ENCODE results near the gene FUT1. TPM values are rescaled to one million over a fixed set of nuclear protein-coding genes. Genes with fewer than 3 reads are reported as not detected.

FUT1 gene
- total RNA-seq, 1 experiment from 2014 or later: 30.5 TPM

GRCh38 chr19:48777139-48777538, 24.7 kb upstream of the FUT1 start:
- Mint-ChIP-seq H3K9me3 (ENCODE audit: unreplicated experiment) (no peaks in the 10 kb centered on the region), H3K27me3 (ENCODE audit: insufficient read depth, unreplicated experiment) (no peaks in the 10 kb centered on the region), H3K4me1 (ENCODE audit: low read depth, unreplicated experiment) (peaks cover 18% of the 10 kb centered on the region), H3K27ac (ENCODE audit: unreplicated experiment) (no peak overlapping the region), H3K36me3 (ENCODE audit: insufficient read depth, unreplicated experiment) (no peaks in the 10 kb centered on the region), H3K4me3 (ENCODE audit: unreplicated experiment) (no peak overlapping the region)
- TF ChIP-seq CTCF (IDR thresholded peaks at IDR 0.05; ENCODE audit: insufficient read depth in 1 of 2, low read depth in 1 of 2, low read length in 1 of 2, severe bottlenecking in 1 of 2, unreplicated experiment in 1 of 2): no peak
- no peak for DNase-seq
- Histone ChIP-seq H3K4me1 (peaks cover 20% of the 10 kb centered on the region), H3K4me3 (ENCODE audit: low read depth, low read length) (no peak overlapping the region), H3K9me3 (no peaks in the 10 kb centered on the region), H3K36me3 (ENCODE audit: control insufficient read depth, insufficient read depth, low read length) (no peaks in the 10 kb centered on the region), H3K27me3 (replicated peaks; ENCODE audit: control insufficient read depth, insufficient read depth, low read length) (no peaks in the 10 kb centered on the region)
- ChIA-PET POLR2A (no interaction called here), CTCF (no interaction called here)
- intact Hi-C loops (cut with micrococcal nuclease; ENCODE audit: unreplicated experiment): no loop called here
- BruUV-seq (replicated peaks): no TSS peak

- H3K9me3 Mint-ChIP-seq (ENCODE audit: unreplicated experiment): no peaks in the 10 kb centered on the region
- intact Hi-C loops (cut with micrococcal nuclease; ENCODE audit: unreplicated experiment): no loop called here
Observed at GRCh38 chr19:48772503-48772953, 20.1 kb upstream of the FUT1 start.

GRCh38 chr19:48770734-48771472, 18.5 kb upstream of the FUT1 start:
- H3K4me3 Mint-ChIP-seq (ENCODE audit: unreplicated experiment): no peak overlapping the region
- BruUV-seq (replicated peaks): no TSS peak

More at GRCh38 chr19:48772503-48772953, 20.1 kb upstream of the FUT1 start:
- H3K4me1 ChIP-seq: peaks cover 4% of the 10 kb centered on the region; the same call in 1 of the 2 replicates
- H3K9me3 ChIP-seq: no peaks in the 10 kb centered on the region
- no peak for DNase-seq
- CTCF ChIA-PET: interaction anchor here (0.6 kb wide), 1 partner anchor 22 kb away, joined by 3 read pairs; no protein-coding TSS in a partner anchor
- no peak overlapping the region for H3K4me3 ChIP-seq (ENCODE audit: low read depth, low read length)
- Mint-ChIP-seq H3K27me3 (ENCODE audit: insufficient read depth, unreplicated experiment) (no peaks in the 10 kb centered on the region), H3K36me3 (ENCODE audit: insufficient read depth, unreplicated experiment) (no peaks in the 10 kb centered on the region), H3K27ac (ENCODE audit: unreplicated experiment) (no peak overlapping the region), H3K4me3 (ENCODE audit: unreplicated experiment) (no peak overlapping the region), H3K4me1 (ENCODE audit: low read depth, unreplicated experiment) (no peaks in the 10 kb centered on the region)
- no peak for TF ChIP-seq CTCF (IDR thresholded peaks at IDR 0.05; ENCODE audit: insufficient read depth in 1 of 2, low read depth in 1 of 2, low read length in 1 of 2, severe bottlenecking in 1 of 2, unreplicated experiment in 1 of 2)
- no TSS peak for BruUV-seq (replicated peaks)
- H3K27me3 ChIP-seq (replicated peaks; ENCODE audit: control insufficient read depth, insufficient read depth, low read length): no peaks in the 10 kb centered on the region
- no peaks in the 10 kb centered on the region for H3K36me3 ChIP-seq (ENCODE audit: control insufficient read depth, insufficient read depth, low read length)
- POLR2A ChIA-PET: no interaction called here

More at GRCh38 chr19:48770734-48771472, 18.5 kb upstream of the FUT1 start:
- Mint-ChIP-seq H3K4me1 (ENCODE audit: low read depth, unreplicated experiment) (no peaks in the 10 kb centered on the region), H3K27me3 (ENCODE audit: insufficient read depth, unreplicated experiment) (no peaks in the 10 kb centered on the region), H3K27ac (ENCODE audit: unreplicated experiment) (no peak overlapping the region), H3K36me3 (ENCODE audit: insufficient read depth, unreplicated experiment) (no peaks in the 10 kb centered on the region), H3K9me3 (ENCODE audit: unreplicated experiment) (no peaks in the 10 kb centered on the region)
- Histone ChIP-seq H3K36me3 (ENCODE audit: control insufficient read depth, insufficient read depth, low read length) (no peaks in the 10 kb centered on the region), H3K4me3 (ENCODE audit: low read depth, low read length) (no peak overlapping the region), H3K4me1 (peaks cover 4% of the 10 kb centered on the region; the same call in 1 of the 2 replicates), H3K27me3 (replicated peaks; ENCODE audit: control insufficient read depth, insufficient read depth, low read length) (no peaks in the 10 kb centered on the region), H3K9me3 (no peaks in the 10 kb centered on the region)
- intact Hi-C loops (cut with micrococcal nuclease; ENCODE audit: unreplicated experiment): no loop called here
- TF ChIP-seq CTCF (IDR thresholded peaks at IDR 0.05; ENCODE audit: insufficient read depth in 1 of 2, low read depth in 1 of 2, low read length in 1 of 2, severe bottlenecking in 1 of 2, unreplicated experiment in 1 of 2): no peak
- ChIA-PET CTCF (interaction anchor here (1.5 kb wide), 1 partner anchor 25 kb away, joined by 3 read pairs; no protein-coding TSS in a partner anchor), POLR2A (no interaction called here)
- DNase-seq: no peak
